ENCODE data around the gene EIF3F.

DNA sequence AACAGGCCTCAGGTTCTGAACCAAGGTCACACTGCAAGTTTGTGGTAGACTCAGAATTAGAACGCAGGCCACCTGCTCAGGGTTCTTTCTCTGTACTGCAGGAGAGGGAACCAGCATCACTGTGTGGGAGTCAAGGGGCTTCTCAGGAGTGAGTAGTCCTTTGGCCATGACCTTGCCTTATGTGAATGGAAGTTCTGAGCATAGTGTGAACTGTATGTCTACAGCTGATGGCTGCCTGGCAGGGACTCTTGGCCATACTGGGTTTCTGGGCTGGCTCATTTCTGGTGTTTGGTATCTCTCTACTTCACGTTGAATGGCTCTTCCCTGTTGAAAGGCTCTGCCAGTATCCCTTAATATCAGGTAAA lies 53.8 kb downstream of the EIF3F start:
- TF ChIP-seq, protein P1, sequence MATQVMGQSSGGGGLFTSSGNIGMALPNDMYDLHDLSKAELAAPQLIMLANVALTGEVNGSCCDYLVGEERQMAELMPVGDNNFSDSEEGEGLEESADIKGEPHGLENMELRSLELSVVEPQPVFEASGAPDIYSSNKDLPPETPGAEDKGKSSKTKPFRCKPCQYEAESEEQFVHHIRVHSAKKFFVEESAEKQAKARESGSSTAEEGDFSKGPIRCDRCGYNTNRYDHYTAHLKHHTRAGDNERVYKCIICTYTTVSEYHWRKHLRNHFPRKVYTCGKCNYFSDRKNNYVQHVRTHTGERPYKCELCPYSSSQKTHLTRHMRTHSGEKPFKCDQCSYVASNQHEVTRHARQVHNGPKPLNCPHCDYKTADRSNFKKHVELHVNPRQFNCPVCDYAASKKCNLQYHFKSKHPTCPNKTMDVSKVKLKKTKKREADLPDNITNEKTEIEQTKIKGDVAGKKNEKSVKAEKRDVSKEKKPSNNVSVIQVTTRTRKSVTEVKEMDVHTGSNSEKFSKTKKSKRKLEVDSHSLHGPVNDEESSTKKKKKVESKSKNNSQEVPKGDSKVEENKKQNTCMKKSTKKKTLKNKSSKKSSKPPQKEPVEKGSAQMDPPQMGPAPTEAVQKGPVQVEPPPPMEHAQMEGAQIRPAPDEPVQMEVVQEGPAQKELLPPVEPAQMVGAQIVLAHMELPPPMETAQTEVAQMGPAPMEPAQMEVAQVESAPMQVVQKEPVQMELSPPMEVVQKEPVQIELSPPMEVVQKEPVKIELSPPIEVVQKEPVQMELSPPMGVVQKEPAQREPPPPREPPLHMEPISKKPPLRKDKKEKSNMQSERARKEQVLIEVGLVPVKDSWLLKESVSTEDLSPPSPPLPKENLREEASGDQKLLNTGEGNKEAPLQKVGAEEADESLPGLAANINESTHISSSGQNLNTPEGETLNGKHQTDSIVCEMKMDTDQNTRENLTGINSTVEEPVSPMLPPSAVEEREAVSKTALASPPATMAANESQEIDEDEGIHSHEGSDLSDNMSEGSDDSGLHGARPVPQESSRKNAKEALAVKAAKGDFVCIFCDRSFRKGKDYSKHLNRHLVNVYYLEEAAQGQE (IDR thresholded peaks at IDR 0.05; ENCODE audit: low read depth), result no peak
- TF ChIP-seq, protein P2, sequence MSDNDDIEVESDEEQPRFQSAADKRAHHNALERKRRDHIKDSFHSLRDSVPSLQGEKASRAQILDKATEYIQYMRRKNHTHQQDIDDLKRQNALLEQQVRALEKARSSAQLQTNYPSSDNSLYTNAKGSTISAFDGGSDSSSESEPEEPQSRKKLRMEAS (IDR thresholded peaks at IDR 0.05), result no peak
- TF ChIP-seq NFIC (IDR thresholded peaks at IDR 0.05) (no peak), RAD21 (IDR thresholded peaks at IDR 0.05; ENCODE audit: low read depth) (no peak), CREB1 (IDR thresholded peaks at IDR 0.05; ENCODE audit: low read depth) (no peak), EGR1 (IDR thresholded peaks at IDR 0.05) (no peak), TAF1 (IDR thresholded peaks at IDR 0.05; ENCODE audit: low read depth) (no peak), TCF12 (IDR thresholded peaks at IDR 0.05; ENCODE audit: low read depth) (no peak), FOXM1 (IDR thresholded peaks at IDR 0.05; ENCODE audit: borderline replicate concordance, low read depth) (no peak), EP300 (IDR thresholded peaks at IDR 0.05; ENCODE audit: borderline replicate concordance) (no peak)
